OCI-LY7 (cell line): ENCODE data around the gene DCAF15.

Experiments used
- EZH2phosphoT487 ChIP-seq: fragments of 200-600 bp; sonication (generic); IDR thresholded peaks from 2 replicates; pipeline ENCODE4 v1.6.1; 2018; ENCODE audit warnings: low read depth, borderline replicate concordance, mild to moderate bottlenecking, mixed run types, antibody characterized with exemption, low read length, moderate library complexity, mixed read lengths
- TF ChIP-seq, protein P1 (sequence below): fragments of 200-600 bp; sonication (generic); conservative IDR thresholded peaks from 2 replicates; pipeline ENCODE4 v1.5.1; 2014; ENCODE audit warnings: mild to moderate bottlenecking, antibody characterized with exemption, low read length, moderate library complexity, mixed read lengths

DNA sequence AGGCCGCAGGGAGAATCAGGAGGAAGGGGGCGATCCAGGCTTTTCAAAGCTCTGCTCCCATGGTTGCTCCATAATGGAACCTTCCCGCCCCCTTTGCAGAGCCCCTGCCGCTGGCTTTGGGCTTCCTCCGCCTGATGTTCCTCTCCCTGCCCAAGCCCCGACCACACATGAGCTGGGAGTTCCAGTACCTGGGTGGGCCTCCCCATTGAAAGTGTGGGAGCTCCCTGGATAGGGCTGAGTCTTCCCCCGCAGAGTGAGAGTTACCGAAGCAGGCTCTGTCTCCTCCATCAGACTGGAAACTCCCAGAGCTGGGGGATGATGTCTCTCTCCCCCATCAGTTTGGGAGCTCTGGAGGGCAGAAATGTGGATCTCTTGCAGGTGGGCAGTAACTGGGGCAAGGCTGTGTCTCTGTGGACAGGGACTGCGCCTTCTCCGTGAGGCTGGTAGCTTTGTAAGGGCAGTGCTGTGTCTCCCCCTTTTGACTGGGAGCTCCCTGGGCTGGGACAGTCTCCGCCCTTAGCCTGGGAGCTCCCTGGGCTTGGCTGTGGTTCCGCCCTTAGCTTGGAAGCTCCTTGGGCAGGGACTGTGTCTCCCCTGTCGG, 722 bp downstream of the DCAF15 start:
- TF ChIP-seq, protein P1, sequence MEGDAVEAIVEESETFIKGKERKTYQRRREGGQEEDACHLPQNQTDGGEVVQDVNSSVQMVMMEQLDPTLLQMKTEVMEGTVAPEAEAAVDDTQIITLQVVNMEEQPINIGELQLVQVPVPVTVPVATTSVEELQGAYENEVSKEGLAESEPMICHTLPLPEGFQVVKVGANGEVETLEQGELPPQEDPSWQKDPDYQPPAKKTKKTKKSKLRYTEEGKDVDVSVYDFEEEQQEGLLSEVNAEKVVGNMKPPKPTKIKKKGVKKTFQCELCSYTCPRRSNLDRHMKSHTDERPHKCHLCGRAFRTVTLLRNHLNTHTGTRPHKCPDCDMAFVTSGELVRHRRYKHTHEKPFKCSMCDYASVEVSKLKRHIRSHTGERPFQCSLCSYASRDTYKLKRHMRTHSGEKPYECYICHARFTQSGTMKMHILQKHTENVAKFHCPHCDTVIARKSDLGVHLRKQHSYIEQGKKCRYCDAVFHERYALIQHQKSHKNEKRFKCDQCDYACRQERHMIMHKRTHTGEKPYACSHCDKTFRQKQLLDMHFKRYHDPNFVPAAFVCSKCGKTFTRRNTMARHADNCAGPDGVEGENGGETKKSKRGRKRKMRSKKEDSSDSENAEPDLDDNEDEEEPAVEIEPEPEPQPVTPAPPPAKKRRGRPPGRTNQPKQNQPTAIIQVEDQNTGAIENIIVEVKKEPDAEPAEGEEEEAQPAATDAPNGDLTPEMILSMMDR: no peak
- TF ChIP-seq EZH2phosphoT487: no peak
